HG02759 (cell line): ENCODE results near the gene PLCB4.

Experiments used
- ATAC-seq: cut with Tn5 transposase; IDR thresholded peaks from one replicate; pipeline ENCODE4 v1.9.1; 2021; ENCODE audit warnings: mild to moderate bottlenecking, moderate library complexity; ENCODE audit not compliant: unreplicated experiment

Gene PLCB4

DNA sequence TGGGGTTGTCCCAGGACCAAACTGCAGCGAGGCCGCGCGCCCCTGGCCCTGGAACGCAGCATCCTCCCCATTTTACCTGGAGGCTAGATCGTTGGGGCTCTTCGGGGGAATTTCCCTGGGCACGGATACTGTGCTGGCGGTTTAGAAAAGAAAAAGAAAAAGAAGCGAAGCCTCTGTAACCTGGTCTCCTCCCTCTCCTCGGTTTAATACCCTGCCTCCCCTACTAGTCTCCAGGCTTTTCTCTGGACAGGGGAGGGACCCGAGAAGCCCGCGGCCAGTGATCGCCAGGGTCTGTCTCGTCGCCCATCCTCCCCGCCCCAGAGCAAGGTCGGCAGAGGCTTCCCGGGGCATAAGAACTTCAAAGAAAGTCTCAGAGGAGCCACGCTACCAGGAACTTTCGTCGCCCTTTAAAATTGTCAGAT lies 439.4 kb downstream of the PLCB4 start:
- no peak for ATAC-seq

DNA sequence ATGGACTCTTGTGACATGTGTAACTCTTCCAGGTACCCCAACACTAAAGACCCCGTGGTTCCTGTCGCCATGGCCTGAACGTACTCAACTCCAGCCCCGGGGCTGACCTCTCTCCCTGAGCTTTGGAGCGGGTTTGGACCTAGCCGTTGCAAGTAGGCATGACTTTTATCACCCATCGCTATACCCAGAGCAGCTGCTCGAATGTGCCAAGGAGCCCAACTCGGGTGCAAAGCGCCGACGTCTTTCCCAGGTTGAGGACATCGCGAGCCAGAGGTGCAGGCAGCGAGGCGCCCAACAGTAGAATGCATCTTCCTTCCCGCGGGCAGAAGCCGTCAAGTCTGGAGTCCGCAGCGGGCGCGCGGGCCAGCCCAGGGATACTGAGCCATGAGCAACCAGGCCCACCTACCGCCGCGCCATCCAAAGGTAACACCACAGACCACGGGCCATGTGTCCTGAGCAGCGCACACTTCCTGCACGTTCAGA lies 439.9 kb downstream of the PLCB4 start:
- no peak for ATAC-seq

DNA sequence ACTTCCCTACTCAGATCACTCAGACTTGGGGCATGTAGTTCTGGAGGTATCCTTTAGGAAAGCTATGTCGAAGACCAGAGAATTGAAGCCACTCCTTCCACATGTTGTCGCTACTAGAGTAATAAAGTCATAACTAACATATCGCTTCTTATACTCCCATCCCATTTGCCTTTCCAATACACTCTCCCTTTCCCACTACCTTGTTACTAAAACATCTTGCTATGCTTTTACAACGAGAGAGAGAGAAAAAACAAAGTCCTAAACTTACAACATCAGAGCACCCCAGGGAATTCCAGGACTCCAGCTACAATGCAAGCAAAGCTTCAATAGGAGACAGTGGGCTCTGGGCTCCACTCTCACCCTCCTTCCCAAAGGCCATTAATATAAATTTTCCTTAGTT lies 440.4 kb downstream of the PLCB4 start:
- ATAC-seq, result no peak

DNA sequence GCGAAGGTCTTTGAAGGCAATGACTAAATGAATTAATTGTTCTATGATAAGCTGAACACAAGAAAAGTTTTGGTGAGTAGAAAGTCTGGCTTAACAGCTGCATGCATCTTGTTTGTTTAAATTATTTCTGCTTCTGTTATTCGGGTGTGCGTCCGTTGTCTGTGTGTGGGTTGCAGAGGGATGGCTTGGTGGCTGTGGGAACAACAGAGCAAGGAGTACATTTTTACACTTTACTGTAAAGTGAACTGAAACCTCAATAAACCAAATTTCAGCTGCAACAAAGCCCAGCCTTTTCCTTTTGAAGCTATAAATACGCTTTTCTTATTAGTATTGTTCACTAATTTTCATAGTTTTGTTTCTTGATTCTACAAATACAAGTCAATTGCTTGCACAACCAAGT lies 442.0 kb downstream of the PLCB4 start:
- ATAC-seq, result peak; percentile 52

DNA sequence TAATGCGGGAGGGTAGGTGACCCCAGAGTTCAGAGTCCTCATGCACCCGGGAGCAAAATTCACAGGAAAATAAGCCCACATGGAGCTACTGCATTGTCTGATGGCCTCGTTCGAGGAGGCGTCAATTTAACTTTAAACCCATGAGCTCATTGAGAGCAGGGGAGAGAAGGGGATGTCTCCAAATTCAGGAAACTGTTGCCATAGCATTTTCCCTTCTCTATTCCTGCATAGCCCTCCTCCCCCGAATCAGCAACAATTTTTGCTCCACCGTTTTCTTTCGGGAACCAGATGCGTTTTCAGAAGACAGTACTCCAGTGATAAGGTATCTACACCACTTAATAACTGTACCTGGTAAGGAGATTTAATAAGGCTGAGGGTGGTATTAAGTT lies 445.2 kb downstream of the PLCB4 start:
- no peak for ATAC-seq

DNA sequence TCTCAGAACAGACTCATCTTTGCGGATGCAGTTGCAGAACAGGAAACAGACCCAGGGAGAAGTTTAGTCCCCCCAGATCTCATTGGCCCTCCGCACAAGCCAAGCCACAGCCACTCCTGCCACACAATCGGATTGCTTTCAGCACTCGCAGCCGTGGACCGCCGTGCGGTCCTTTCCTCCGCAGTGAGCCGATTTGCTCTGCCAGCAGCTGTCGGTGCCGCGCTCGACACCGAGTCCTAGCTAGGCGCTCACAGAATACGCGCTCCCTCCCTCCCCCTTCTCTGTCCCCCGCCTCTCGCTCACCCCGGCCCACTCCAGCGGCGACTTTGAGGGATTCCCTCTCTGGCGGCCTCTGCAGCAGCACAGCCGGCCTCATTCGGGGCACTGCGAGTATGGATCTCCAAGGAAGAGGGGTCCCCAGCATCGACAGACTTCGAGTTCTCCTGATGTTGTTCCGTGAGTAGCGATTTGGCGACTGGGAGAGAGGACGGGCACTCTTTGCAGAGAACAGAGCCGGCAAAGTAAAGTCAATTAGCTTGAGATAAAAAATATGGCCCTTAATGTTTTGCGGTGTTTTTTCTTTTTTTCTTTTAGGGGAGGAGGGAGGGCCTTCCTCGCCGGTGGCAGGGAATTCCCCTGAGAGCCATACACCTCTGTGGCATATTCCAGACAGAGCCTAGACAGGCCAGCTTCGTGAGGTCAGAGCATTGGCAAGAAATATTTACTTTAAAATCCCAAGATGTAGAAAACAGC lies 445.8 kb downstream of the PLCB4 start, which contains the start of gene LAMP5:
TSS of gene LAMP5 (plus strand) at position 130 of the 753 bp plus-strand sequence. CDS start at position 393, 263 bp downstream.
- ATAC-seq, result no peak

DNA sequence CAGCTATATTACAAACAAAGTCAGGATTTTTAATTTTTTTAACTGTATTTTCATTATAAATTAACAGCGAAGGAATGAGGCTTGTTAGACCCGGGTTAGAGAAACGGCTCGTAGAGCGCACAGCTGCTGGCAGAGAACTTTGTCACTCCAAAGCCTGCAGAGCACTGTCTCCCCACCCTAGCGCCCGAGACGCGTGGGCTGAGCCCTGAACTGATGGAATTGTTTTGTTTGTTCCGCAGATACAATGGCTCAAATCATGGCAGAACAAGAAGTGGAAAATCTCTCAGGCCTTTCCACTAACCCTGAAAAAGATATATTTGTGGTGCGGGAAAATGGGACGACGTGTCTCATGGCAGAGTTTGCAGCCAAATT lies 446.3 kb downstream of the PLCB4 start:
- ATAC-seq, result no peak

DNA sequence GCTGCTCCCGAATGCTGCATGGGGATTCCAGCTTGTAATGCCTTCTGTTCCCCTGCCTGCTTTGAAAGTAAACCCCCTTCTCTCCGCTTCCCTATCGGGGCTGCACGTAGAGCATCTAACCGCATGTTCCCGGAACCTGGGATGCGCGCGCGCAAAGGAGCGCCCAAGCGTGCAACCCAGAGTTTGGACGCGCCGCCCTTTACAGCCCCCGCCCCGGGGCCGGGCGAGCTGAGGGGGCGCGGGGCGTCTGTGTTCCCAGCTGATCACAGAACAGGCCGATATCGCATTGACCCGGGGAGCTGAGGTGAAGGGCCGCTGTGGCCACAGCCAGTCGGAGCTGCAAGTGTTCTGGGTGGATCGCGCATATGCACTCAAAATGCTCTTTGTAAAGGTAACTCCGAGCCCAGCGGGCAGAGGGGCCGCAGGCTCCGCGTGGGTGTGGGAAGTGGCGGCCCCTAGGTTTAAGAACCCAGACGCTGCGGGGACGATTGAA lies 446.9 kb downstream of the PLCB4 start:
- ATAC-seq, result peak; percentile 9

DNA sequence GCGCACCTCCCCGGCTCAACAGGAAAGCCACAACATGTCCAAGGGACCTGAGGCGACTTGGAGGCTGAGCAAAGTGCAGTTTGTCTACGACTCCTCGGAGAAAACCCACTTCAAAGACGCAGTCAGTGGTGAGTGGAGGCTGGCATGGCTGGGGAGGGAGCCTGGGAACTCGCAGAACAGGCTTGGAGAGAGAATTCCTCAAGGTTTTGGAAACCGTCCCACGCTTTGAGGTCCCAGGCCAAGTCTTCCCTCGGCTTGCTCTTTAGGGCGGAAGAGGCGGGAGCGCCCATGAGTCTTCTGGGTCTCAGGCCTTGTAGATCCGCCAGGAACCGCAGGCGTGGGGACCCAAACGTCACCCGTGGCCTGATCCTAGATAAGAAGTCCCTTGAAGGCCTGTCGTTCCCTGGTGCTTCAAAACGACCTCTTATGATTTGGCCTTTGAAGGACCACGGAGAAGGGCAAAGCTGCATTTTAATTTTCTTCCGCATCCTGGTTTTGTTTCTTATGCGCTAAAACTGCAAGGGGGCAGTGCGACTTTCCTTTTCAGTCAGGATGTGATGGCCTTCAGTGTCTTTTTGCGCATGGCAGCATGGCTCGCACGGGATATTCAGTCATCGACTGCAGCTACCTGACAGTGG lies 447.5 kb downstream of the PLCB4 start:
- ATAC-seq, result peak; percentile 45

DNA sequence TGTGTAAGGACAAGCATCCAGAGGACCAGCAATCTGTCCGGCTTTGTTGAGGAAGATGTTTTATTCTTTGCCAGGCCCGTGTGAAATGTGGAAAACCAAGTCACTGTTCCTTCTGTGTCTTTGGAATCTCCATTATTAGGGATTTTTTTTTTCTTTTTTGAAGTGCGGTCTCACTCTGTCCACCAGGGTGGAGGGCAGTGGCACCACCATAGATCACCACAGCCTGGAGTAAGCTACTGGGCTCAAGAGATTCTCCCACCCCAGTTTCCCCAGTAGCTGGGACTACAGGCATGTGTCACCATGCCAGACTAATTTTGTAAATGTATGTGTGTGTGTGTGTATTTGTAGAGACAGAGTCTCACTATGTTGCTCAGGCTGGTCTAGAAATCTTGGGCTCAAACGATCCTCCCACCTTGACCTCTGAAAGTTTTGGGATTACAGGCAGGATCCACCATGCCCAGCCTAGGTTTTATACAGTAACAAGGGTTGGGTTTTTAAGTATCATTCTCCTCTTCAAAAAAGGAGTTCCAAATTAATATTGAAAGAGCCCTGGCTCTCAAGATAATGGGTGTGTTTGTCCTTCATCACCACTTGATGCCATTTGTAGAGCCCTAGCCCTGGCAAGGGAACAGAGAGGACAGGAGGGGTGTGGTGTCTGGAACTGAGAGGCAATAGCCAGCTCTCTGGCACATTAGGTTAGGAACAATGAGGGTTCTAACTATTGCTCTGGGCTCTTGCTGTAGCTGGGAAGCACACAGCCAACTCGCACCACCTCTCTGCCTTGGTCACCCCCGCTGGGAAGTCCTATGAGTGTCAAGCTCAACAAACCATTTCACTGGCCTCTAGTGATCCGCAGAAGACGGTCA lies 448.6 kb downstream of the PLCB4 start:
- ATAC-seq, result no peak

DNA sequence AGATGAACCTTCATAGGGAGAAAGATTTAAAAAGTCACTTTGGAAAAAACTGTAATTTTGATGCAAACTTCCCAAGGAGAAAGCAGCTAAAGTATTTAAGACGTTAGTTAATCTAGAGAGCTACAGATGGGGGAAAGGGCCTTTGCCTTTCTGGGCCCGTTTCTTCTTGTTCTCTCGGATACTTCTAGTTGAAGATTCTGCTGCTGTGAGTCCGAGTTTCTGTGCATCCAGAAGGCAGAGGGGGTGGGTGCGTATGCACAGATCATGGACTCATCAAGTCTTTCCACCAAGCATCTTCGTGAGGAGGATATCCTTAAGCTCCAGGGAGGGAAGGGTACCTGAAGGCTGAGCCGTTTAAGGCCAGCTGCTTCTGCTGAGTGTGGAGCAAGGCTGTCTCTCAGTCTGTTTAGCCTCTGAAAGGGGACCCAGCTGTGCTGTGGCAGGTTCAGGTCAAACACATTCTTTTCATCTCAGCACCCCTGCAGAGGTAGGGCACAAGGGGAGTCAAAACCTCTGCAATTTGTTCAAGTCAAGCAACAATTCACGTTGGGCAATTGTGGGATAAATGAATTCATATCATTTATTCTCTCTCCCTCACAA lies 449.8 kb downstream of the PLCB4 start:
- no peak for ATAC-seq

DNA sequence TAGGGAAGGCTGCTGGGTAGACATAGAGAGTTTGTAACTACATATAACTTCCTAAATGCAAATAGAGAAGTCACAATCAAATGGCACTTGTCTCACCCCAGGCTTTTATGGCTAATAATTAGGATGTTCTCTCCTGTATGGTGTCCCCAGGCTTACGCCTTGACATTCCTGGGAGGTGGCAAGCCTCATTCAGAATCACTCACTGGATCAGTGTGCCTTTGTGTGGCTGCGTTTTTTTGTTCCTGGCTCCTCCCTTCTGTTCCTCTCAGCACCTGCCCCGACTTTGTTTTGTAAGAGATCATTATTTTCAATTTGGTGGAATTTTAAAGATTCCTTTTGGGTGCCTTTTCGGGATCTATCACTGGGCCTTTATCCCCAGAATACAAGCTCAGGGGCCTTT lies 451.2 kb downstream of the PLCB4 start:
- ATAC-seq, result no peak

DNA sequence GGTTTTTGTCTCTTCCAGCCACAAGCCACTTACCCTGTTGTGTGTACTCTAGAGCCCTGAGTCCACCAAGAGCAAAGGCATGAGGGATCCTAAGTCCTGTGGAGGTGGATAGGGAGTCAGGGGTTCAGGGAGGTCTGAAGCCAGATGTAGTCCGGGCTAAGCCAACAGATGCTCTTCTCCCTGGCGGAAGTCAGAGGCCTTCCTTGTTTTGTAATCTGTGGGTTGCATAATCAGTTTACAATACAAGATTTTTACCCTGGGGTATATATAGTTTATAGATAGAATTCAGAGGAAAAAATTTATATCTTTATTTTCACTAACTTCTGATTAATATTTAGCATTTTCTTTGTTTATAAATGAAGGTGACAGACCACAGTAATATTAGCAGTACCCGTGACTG lies 454.7 kb downstream of the PLCB4 start:
- no peak for ATAC-seq
